AG04450 (cell line): ENCODE measurements around the gene RRBP1. TPM values are rescaled to one million over a fixed set of nuclear protein-coding genes. Genes with fewer than 3 reads are reported as not detected.

ENCODE experiments used
- CTCF ChIA-PET: fragments of 300-600, 350-600 bp; formaldehyde crosslinking; extraction: SDS; loops from one replicate; lab custom pipeline; 2022; ENCODE audit warnings: antibody characterized with exemption, inconsistent platforms; lab: Charles Lee
- POLR2A ChIA-PET: fragments of 350-600 bp; formaldehyde crosslinking; extraction: SDS; loops from one replicate; lab custom pipeline; 2021; ENCODE audit warnings: antibody characterized with exemption, inconsistent platforms; lab: Yijun Ruan, JAX
- DNase-seq: peaks from one replicate; pipeline ENCODE4 v3.0.0-alpha.2; 2011; ENCODE audit warnings: low read depth, low spot score
- H3K27ac ChIP-seq: one replicate; pipeline ENCODE4 v1.5.1; 2012; ENCODE audit warnings: low read depth, low read length, control low read depth
- H3K27me3 ChIP-seq: one replicate; pipeline ENCODE4 v1.6.0; 2012; ENCODE audit warnings: low read length; ENCODE audit not compliant: control insufficient read depth, insufficient read depth
- H3K4me3 ChIP-seq: 2 replicates; pipeline ENCODE4 v1.5.1; 2011; ENCODE audit warnings: mild to moderate bottlenecking, low read depth, low read length, control low read depth
- H3K9me3 ChIP-seq: 2 replicates; pipeline ENCODE4 v1.5.1; 2012; ENCODE audit warnings: low read length; ENCODE audit not compliant: control insufficient read depth, insufficient read depth
- CTCF ChIP-seq: IDR thresholded peaks from 2 replicates; pipeline ENCODE4 v1.5.1; 2011; ENCODE audit warnings: low read depth, low read length, control low read depth, inconsistent platforms
- polyA plus RNA-seq: library from polyadenylated mRNA; depleted of rRNA; stranded (reverse); fragments of >200 nt; gene quantifications from 2 replicates; pipeline ENCODE4 v1.2.3, GENCODE V29; 2011

RRBP1 gene
- polyA plus RNA-seq, 1 experiment = 153 TPM

GRCh38 chr20:17622851-17623508 lies 59.1 kb downstream of the RRBP1 start:
- no peak for TF ChIP-seq CTCF
- ChIA-PET POLR2A (no interaction called here), CTCF (interaction anchor here (2.1 kb wide), 1 partner anchor 8 kb away, joined by 6 read pairs; no protein-coding TSS in a partner anchor)
- no peak for DNase-seq
- Histone ChIP-seq H3K4me3 (no peak overlapping the region), H3K27me3 (no peaks in the 10 kb centered on the region), H3K9me3 (no peaks in the 10 kb centered on the region; the same call in 1 of the 2 replicates), H3K27ac (peak overlapping the region; percentile 11)

- no peak for TF ChIP-seq CTCF
- Histone ChIP-seq H3K4me3 (no peak overlapping the region), H3K27ac (peak overlapping the region; percentile 11), H3K9me3 (no peaks in the 10 kb centered on the region; the same call in 1 of the 2 replicates), H3K27me3 (no peaks in the 10 kb centered on the region)
- DNase-seq = no peak
- ChIA-PET POLR2A (no interaction called here), CTCF (interaction anchor here (2.1 kb wide), 1 partner anchor 9 kb away, joined by 6 read pairs; no protein-coding TSS in a partner anchor)
These were observed 59.8 kb downstream of the RRBP1 start for GRCh38 chr20:17622086-17622850.

- no peak for TF ChIP-seq CTCF
- POLR2A ChIA-PET = no interaction called here
- Histone ChIP-seq H3K9me3 (no peaks in the 10 kb centered on the region; the same call in 1 of the 2 replicates), H3K27me3 (no peaks in the 10 kb centered on the region), H3K4me3 (no peak overlapping the region), H3K27ac (no peak overlapping the region)
- CTCF ChIA-PET = interaction anchor here (2.1 kb wide), 1 partner anchor 10 kb away, joined by 6 read pairs; no protein-coding TSS in a partner anchor
- no peak for DNase-seq
These were observed 60.6 kb downstream of the RRBP1 start for GRCh38 chr20:17621229-17621968.

- Histone ChIP-seq H3K9me3 (no peaks in the 10 kb centered on the region; the same call in 1 of the 2 replicates), H3K27me3 (no peaks in the 10 kb centered on the region), H3K27ac (no peak overlapping the region), H3K4me3 (no peak overlapping the region)
- TF ChIP-seq CTCF = no peak
- POLR2A ChIA-PET = no interaction called here
- CTCF ChIA-PET = interaction anchor here (2.1 kb wide), 1 partner anchor 11 kb away, joined by 6 read pairs; no protein-coding TSS in a partner anchor
- no peak for DNase-seq
These were observed 61.4 kb downstream of the RRBP1 start for GRCh38 chr20:17620371-17621228.
